Measurements from ENCODE around the gene GPC6. TPM values are rescaled to one million over a fixed set of nuclear protein-coding genes. Genes with fewer than 3 reads are reported as not detected.

GPC6 gene
- total and polyA plus RNA-seq, 9 of the 15 experiments (the other 6 are each of a cell fraction or from before 2014, with no cell fraction given), result under 0.01 to 0.20 (median 0.01) TPM; not detected in 4

DNA sequence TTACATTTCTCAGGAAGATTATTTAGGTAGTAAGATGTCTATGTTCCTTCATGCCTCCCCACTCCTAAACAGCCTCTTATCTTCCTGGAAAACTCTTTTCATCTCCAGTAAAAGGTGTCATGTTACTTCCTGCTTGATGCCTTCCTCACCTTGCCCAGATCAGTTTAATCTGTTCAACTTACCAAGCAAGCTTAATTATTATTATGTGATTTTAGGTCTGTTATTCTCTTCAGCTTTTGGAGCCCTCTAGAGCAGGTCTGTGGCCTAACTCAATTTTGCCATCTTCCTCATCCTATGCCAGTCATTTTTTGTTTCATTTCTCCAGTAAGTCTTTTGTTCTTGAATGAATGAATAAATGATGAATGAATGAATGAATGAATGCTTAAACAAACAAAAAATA is 724.5 kb downstream of the GPC6 start:
- no peaks in the 10 kb centered on the region for H3K4me1 ChIP-seq (replicated peaks in 1 of 2; ENCODE audit: control insufficient read depth in 2 of 2, insufficient read depth in 2 of 2, low read length in 2 of 2)
- no peak for FAIRE-seq
- in situ Hi-C loops (cut with MboI) (no loop called here), intact Hi-C loops (cut with micrococcal nuclease) (no loop called here)
- H3K27ac ChIP-seq (ENCODE audit: extremely low read depth, low read depth, low read length), result no peak overlapping the region
- no peak overlapping the region for H3K9ac ChIP-seq (ENCODE audit: insufficient read depth in 1 of 2, low read depth in 2 of 2, low read length in 2 of 2)
- no peak overlapping the region for H2AFZ ChIP-seq (ENCODE audit: low read depth, low read length)
- no peaks in the 10 kb centered on the region for H3K79me2 ChIP-seq (ENCODE audit: control insufficient read depth, insufficient read depth, low read length)
- H3K4me2 ChIP-seq (ENCODE audit: insufficient read depth, low read length), result no peak overlapping the region
- no peak for ATAC-seq
- POLR2A ChIA-PET, result no interaction called here
- CTCF ChIA-PET (ENCODE audit: low intra/inter-chr PET ratio), result no interaction called here
- no peaks in the 10 kb centered on the region for H3K9me1 ChIP-seq (ENCODE audit: control insufficient read depth, insufficient read depth, low read length)
- TF ChIP-seq TAF15 (IDR thresholded peaks at IDR 0.05; ENCODE audit: low read depth, low read length), result no peak
- TF ChIP-seq ZKSCAN8 (CRISPR knock-in tag; IDR thresholded peaks at IDR 0.05), result no peak
- no peak for TF ChIP-seq NEUROD1 (IDR thresholded peaks at IDR 0.05; ENCODE audit: borderline replicate concordance, low read depth, low read length, partially characterized antibody)
- TF ChIP-seq ETV6 (IDR thresholded peaks at IDR 0.05; ENCODE audit: borderline replicate concordance in 1 of 2, low read depth in 2 of 2, low read length in 1 of 2), result no peak
- TF ChIP-seq ETV6 (CRISPR knock-in tag; IDR thresholded peaks at IDR 0.05; ENCODE audit: borderline replicate concordance), result no peak
- TF ChIP-seq, protein P1, sequence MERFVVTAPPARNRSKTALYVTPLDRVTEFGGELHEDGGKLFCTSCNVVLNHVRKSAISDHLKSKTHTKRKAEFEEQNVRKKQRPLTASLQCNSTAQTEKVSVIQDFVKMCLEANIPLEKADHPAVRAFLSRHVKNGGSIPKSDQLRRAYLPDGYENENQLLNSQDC (CRISPR knock-in tag; IDR thresholded peaks at IDR 0.05), result no peak
- TF ChIP-seq KDM1A (IDR thresholded peaks at IDR 0.05), result no peak
- no peak overlapping the region for H3K4me3 ChIP-seq
- H3K9me3 ChIP-seq (replicated peaks; ENCODE audit: control insufficient read depth, insufficient read depth, low read depth, low read length), result no peaks in the 10 kb centered on the region
- no TSS peak for BruUV-seq (replicated peaks)
- DNase-seq (ENCODE audit: extremely low read depth in 1 of 4, low spot score in 3 of 4), result no peak
- no peaks in the 10 kb centered on the region for H4K20me1 ChIP-seq (replicated peaks; ENCODE audit: control insufficient read depth, insufficient read depth, low read length)
- no peaks in the 10 kb centered on the region for H3K27me3 ChIP-seq (ENCODE audit: control insufficient read depth in 2 of 2, insufficient read depth in 2 of 2, low read length in 2 of 2)
- H3K36me3 ChIP-seq (ENCODE audit: control insufficient read depth, insufficient read depth, low read length), result no peaks in the 10 kb centered on the region

DNA sequence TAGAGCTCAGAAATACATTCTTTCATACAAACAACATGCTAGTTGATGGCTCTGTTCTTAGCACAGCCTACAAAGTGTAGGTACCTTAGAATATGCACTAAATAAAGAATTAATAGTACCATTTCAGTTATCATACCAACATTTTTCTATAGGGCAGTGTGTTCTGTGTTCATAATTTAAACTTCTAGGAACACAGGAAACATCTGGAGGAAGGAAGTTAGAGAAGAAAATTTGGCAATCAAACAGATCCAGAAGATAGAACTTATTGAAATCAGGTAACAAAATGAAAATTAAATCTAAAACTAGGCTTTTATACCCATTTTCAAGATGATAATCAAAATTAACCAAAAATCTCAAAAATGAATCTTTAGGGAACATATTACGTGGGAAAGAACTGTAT is 725.3 kb downstream of the GPC6 start:
- in situ Hi-C loops (cut with MboI) (no loop called here), intact Hi-C loops (cut with micrococcal nuclease) (no loop called here)
- no peak for ATAC-seq
- Histone ChIP-seq H3K79me2 (ENCODE audit: control insufficient read depth, insufficient read depth, low read length) (no peaks in the 10 kb centered on the region), H3K9me1 (ENCODE audit: control insufficient read depth, insufficient read depth, low read length) (no peaks in the 10 kb centered on the region), H2AFZ (ENCODE audit: low read depth, low read length) (no peak overlapping the region), H3K27ac (ENCODE audit: extremely low read depth, low read depth, low read length) (no peak overlapping the region), H3K27me3 (ENCODE audit: control insufficient read depth in 2 of 2, insufficient read depth in 2 of 2, low read length in 2 of 2) (no peaks in the 10 kb centered on the region), H3K9ac (ENCODE audit: insufficient read depth in 1 of 2, low read depth in 2 of 2, low read length in 2 of 2) (no peak overlapping the region), H3K4me1 (replicated peaks in 1 of 2; ENCODE audit: control insufficient read depth in 2 of 2, insufficient read depth in 2 of 2, low read length in 2 of 2) (no peaks in the 10 kb centered on the region), H3K36me3 (ENCODE audit: control insufficient read depth, insufficient read depth, low read length) (no peaks in the 10 kb centered on the region), H4K20me1 (replicated peaks; ENCODE audit: control insufficient read depth, insufficient read depth, low read length) (no peaks in the 10 kb centered on the region), H3K9me3 (replicated peaks; ENCODE audit: control insufficient read depth, insufficient read depth, low read depth, low read length) (no peaks in the 10 kb centered on the region), H3K4me2 (ENCODE audit: insufficient read depth, low read length) (no peak overlapping the region), H3K4me3 (no peak overlapping the region)
- CTCF ChIA-PET (ENCODE audit: low intra/inter-chr PET ratio), result no interaction called here
- TF ChIP-seq, protein P2, sequence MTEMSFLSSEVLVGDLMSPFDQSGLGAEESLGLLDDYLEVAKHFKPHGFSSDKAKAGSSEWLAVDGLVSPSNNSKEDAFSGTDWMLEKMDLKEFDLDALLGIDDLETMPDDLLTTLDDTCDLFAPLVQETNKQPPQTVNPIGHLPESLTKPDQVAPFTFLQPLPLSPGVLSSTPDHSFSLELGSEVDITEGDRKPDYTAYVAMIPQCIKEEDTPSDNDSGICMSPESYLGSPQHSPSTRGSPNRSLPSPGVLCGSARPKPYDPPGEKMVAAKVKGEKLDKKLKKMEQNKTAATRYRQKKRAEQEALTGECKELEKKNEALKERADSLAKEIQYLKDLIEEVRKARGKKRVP (CRISPR knock-in tag; IDR thresholded peaks at IDR 0.05), result no peak
- no peak for FAIRE-seq
- 0% methylated on average over 1 of the region's 1 CpG for WGBS (ENCODE audit: insufficient coverage, low coverage, missing lambda C conversion rate)
- no peak for DNase-seq (ENCODE audit: extremely low read depth in 1 of 4, low spot score in 3 of 4)
- no TSS peak for BruUV-seq (replicated peaks)
- POLR2A ChIA-PET, result no interaction called here
